Measurements from ENCODE around the gene GPHA2. TPM values are rescaled to one million over a fixed set of nuclear protein-coding genes. Genes with fewer than 3 reads are reported as not detected.

Gene GPHA2
- total and polyA plus RNA-seq, 2 of the 13 experiments (the other 11 are each of a cell fraction or from before 2014, with no cell fraction given): 13.0 to 19.1 TPM

- Histone ChIP-seq H3K27me3 (ENCODE audit: control insufficient read depth in 1 of 2, insufficient read depth in 2 of 2, low read length in 2 of 2) (no peaks in the 10 kb centered on the region), H3K4me3 (replicated peaks in 1 of 3; ENCODE audit: insufficient read depth in 1 of 3, low read depth in 2 of 3, low read length in 3 of 3) (no peak overlapping the region), H3K9me3 (ENCODE audit: low read length) (no peaks in the 10 kb centered on the region), H4K20me1 (ENCODE audit: insufficient read depth, low read length) (no peaks in the 10 kb centered on the region), H3K36me3 (replicated peaks in 1 of 2; ENCODE audit: control insufficient read depth in 1 of 2, insufficient read depth in 2 of 2, low read length in 2 of 2) (peaks cover 43 to 52% of the 10 kb centered on the region in 2 experiments; a peak in 4 of 5 replicates), H3K4me1 (ENCODE audit: insufficient read depth, low read length) (no peaks in the 10 kb centered on the region), H3K79me2 (ENCODE audit: insufficient read depth, low read length) (no peaks in the 10 kb centered on the region), H3K4me2 (ENCODE audit: low read depth, low read length) (no peak overlapping the region), H3K9ac (ENCODE audit: insufficient read depth, low read depth, low read length) (no peak overlapping the region), H2AFZ (ENCODE audit: low read length) (no peak overlapping the region), H3K27ac (ENCODE audit: extremely low read length, insufficient read depth, low read length) (no peak overlapping the region)
- BruUV-seq (replicated peaks): no TSS peak
- TF ChIP-seq ZBTB21 (CRISPR knock-in tag; IDR thresholded peaks at IDR 0.05) (no peak), ZNF703 (CRISPR knock-in tag; IDR thresholded peaks at IDR 0.05; ENCODE audit: borderline replicate concordance) (no peak), ZNF460 (CRISPR knock-in tag; IDR thresholded peaks at IDR 0.05; ENCODE audit: borderline replicate concordance) (no peak), MZF1 (CRISPR knock-in tag; IDR thresholded peaks at IDR 0.05; ENCODE audit: borderline replicate concordance) (no peak), ZNF101 (CRISPR knock-in tag; IDR thresholded peaks at IDR 0.05; ENCODE audit: borderline replicate concordance, low read depth) (no peak)
- intact Hi-C loops (cut with micrococcal nuclease; ENCODE audit: unreplicated experiment) (no loop called here), in situ Hi-C loops (cut with HindIII; ENCODE audit: extremely low pct_ligation_motif_present, low pct_unique_long_range_greater_than_20kb) (no loop called here)
- FAIRE-seq (no peak), DNase-seq (ENCODE audit: low spot score) (no peak), ATAC-seq (no peak)
- POLR2A ChIA-PET: no interaction called here
- CTCF ChIA-PET (ENCODE audit: low intra/inter-chr PET ratio, low total read pairs): no interaction called here
- 83% methylated on average over 1 of the region's 13 CpGs for WGBS (ENCODE audit: low lambda C conversion rate)
These were observed 29.4 kb downstream of the GPHA2 start for GRCh38 chr11:64906314-64906635.

GRCh38 chr11:64905516-64906313, 30.0 kb downstream of the GPHA2 start:
- H3K36me3 ChIP-seq (replicated peaks in 1 of 2; ENCODE audit: control insufficient read depth in 1 of 2, insufficient read depth in 2 of 2, low read length in 2 of 2): peaks cover 40 to 46% of the 10 kb centered on the region in 2 experiments; a peak in 4 of 5 replicates
- H2AFZ ChIP-seq (ENCODE audit: low read length): no peak overlapping the region
- H3K9me3 ChIP-seq (ENCODE audit: low read length): no peaks in the 10 kb centered on the region
- H3K9ac ChIP-seq (ENCODE audit: insufficient read depth, low read depth, low read length): no peak overlapping the region
- intact Hi-C loops (cut with micrococcal nuclease; ENCODE audit: unreplicated experiment) (no loop called here), in situ Hi-C loops (cut with HindIII; ENCODE audit: extremely low pct_ligation_motif_present, low pct_unique_long_range_greater_than_20kb) (no loop called here)
- no peak for FAIRE-seq
- no peaks in the 10 kb centered on the region for H3K79me2 ChIP-seq (ENCODE audit: insufficient read depth, low read length)
- H3K4me1 ChIP-seq (ENCODE audit: insufficient read depth, low read length): no peaks in the 10 kb centered on the region
- no peak overlapping the region for H3K4me2 ChIP-seq (ENCODE audit: low read depth, low read length)
- 96% methylated on average over 16 of the region's 25 CpGs for WGBS (ENCODE audit: low lambda C conversion rate)
- no peaks in the 10 kb centered on the region for H3K27me3 ChIP-seq (ENCODE audit: control insufficient read depth in 1 of 2, insufficient read depth in 2 of 2, low read length in 2 of 2)
- H4K20me1 ChIP-seq (ENCODE audit: insufficient read depth, low read length): no peaks in the 10 kb centered on the region
- H3K27ac ChIP-seq (ENCODE audit: extremely low read length, insufficient read depth, low read length): no peak overlapping the region
- H3K4me3 ChIP-seq (replicated peaks in 1 of 3; ENCODE audit: insufficient read depth in 1 of 3, low read depth in 2 of 3, low read length in 3 of 3): no peak overlapping the region
- no peak for ATAC-seq
- CTCF ChIA-PET (ENCODE audit: low intra/inter-chr PET ratio, low total read pairs): no interaction called here
- TF ChIP-seq ZNF724P (CRISPR knock-in tag; IDR thresholded peaks at IDR 0.05; ENCODE audit: borderline replicate concordance) (no peak), TFE3 (CRISPR knock-in tag; IDR thresholded peaks at IDR 0.05) (no peak), ERF (CRISPR knock-in tag; IDR thresholded peaks at IDR 0.05) (no peak), ZNF790 (CRISPR knock-in tag; IDR thresholded peaks at IDR 0.05; ENCODE audit: borderline replicate concordance) (no peak), SMAD1 (CRISPR knock-in tag; IDR thresholded peaks at IDR 0.05; ENCODE audit: borderline replicate concordance, low read depth) (no peak), HOXA9 (CRISPR knock-in tag; IDR thresholded peaks at IDR 0.05; ENCODE audit: borderline replicate concordance) (no peak), ELF3 (CRISPR knock-in tag; IDR thresholded peaks at IDR 0.05) (no peak), FOXK2 (IDR thresholded peaks at IDR 0.05) (no peak), ZNF335 (CRISPR knock-in tag; IDR thresholded peaks at IDR 0.05) (no peak), E2F5 (CRISPR knock-in tag; conservative IDR thresholded peaks at IDR 0.05) (no peak), RNF2 (conservative IDR thresholded peaks at IDR 0.05; ENCODE audit: low read depth) (no peak), GABPB1 (CRISPR knock-in tag; IDR thresholded peaks at IDR 0.05) (no peak), NCOA5 (CRISPR knock-in tag; IDR thresholded peaks at IDR 0.05) (no peak), ZNF546 (CRISPR knock-in tag; conservative IDR thresholded peaks at IDR 0.05) (no peak)
- POLR2A ChIA-PET: no interaction called here
- no TSS peak for BruUV-seq (replicated peaks)
- DNase-seq (ENCODE audit: low spot score): no peak

Measured in HepG2 (cell line).